Right hindlimb (tissue), 1 donor: Measurements from ENCODE around the gene DHFR.
"Not testable (repeated sequence)": the region's sequence is repeated elsewhere in the genome, so short reads cannot be mapped to it uniquely, and the experiment has no call there.

Source experiments
- DNase-seq: peaks from one replicate; pipeline ENCODE4 v3.0.0-alpha.2; 2018

Gene DHFR

GRCh38 chr5:80592105-80592504, 62.7 kb downstream of the DHFR start:
- no peak for DNase-seq

GRCh38 chr5:80591352-80591751, 63.4 kb downstream of the DHFR start:
- no peak for DNase-seq

- DNase-seq, result no peak
Measured at GRCh38 chr5:80590766-80591165, 64.0 kb downstream of the DHFR start.

DNA sequence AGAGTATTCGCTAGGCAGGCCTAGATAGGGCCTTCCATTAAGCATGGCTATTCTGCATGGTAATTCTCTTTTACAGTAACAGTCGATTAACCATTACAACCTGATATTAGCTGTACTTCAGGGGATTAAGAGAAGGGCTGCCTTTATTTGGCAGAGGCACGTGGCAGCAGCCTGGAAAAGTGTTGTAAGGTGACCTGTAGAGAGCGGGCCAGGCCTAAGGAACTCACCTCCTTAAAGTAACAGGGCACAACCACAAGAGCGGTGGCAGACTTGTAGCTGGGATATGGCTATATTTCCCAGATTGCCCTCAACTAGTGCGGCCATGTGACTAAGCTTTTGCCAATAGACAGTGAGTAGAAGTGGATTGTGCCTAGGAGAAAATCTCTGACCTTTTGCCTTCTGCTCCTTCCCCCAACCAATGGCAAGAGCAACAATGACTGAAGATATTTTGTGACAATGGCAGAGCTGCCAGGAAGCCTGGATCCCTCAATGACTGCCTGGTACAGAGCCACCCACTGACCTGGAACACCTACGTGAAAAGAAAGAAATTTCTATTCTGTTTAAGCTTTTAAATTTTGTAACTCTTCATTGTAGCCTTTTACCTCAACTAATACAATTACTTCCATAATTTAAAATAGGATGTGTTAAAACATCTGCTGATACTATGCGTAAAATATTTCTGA, 65.8 kb downstream of the DHFR start:
- DNase-seq, result no peak

DNA sequence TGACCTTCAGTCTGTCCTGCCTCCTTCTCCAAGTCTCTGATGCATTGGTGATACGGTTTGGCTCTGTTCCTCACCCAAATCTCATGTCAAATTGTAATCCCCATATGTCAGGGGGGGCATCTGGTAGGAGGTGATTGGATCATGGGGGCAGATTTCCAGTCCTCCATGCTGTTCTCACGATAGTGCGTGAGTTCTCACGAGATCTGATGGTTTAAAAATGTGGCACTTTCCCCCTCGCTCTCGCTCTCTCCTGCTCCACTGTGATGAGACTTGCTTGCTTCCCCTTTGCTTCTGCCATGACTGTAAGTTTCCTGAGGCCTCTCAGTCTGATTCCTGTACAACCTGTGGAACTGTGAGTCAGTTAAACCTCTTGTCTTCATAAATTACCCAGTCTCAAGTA, 70.0 kb downstream of the DHFR start:
- no peak for DNase-seq

DNA sequence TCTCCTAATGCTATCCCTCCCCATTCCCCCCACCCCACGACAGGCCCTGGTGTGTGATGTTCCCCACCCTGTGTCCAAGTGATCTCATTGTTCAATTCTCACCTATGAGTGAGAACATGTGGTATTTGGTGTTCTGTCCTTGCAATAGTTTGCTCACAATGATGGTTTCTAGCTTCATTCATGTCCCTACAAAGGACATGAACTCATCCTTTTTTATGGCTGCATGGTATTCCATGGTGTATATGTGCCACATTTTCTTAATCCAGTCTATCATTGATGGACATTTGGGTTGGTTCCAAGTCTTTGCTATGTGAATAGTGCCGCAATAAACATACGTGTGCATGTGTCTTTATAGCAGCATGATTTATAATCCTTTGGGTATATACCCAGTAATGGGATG, 74.5 kb downstream of the DHFR start:
- not testable (repeated sequence) for DNase-seq

DNA sequence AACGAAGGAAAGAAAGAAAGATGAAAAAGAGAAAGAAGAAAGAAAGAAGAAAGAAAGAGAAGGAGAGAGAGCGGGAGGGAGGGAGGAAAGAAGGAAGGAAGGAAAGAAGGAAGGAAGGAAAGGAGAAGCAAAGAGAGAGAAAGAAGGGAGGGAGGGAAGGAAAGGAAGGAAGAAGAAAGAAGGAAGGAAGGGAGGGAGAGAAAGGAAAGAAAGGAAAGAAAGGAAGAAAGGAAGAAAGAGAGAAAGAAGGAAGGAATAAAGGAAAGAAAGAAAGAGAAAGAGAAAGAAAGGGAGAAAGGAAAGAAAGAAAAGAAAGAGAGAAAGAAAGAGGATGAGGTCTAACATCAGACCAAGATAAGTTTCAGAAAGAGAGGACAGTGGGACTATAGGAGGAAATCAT, 75.7 kb downstream of the DHFR start:
- no peak for DNase-seq

GRCh38 chr5:80577707-80578106, 77.1 kb downstream of the DHFR start:
- DNase-seq, result no peak

- no peak for DNase-seq
Measured at GRCh38 chr5:80576383-80576782, 78.4 kb downstream of the DHFR start.
